ENCODE results near the gene KLC3.

The KLC3 gene

GRCh38 chr19:45370410-45371204, 30.1 kb downstream of the KLC3 start, which contains the start of gene ERCC2:
ERCC2 (minus strand) TSS chr19:45370573; CDS start chr19:45370540, 33 bp downstream.
- H3K27me3 ChIP-seq (ENCODE audit: control insufficient read depth, insufficient read depth, low read length): no peaks in the 10 kb centered on the region
- H3K4me1 ChIP-seq (ENCODE audit: control insufficient read depth, insufficient read depth, low read length): no peaks in the 10 kb centered on the region
- peak within 1 kb of the TSS; percentile 34; the same call in 1 of the 2 replicates for H3K27ac ChIP-seq (ENCODE audit: low read depth, low read length)
- H3K36me3 ChIP-seq (ENCODE audit: control insufficient read depth, insufficient read depth, low read length): peaks cover 23% of the 10 kb centered on the region
- peak within 1 kb of the TSS; percentile 88 for H3K4me3 ChIP-seq (ENCODE audit: low read depth, low read length)
- peak within 1 kb of the TSS; percentile 90 for H3K9ac ChIP-seq (ENCODE audit: low read length)
- no peaks in the 10 kb centered on the region for H3K9me3 ChIP-seq (ENCODE audit: control insufficient read depth, insufficient read depth, low read depth, low read length)

- H3K4me3 ChIP-seq (ENCODE audit: low read depth, low read length): no peak overlapping the region
- no peaks in the 10 kb centered on the region for H3K27me3 ChIP-seq (ENCODE audit: control insufficient read depth, insufficient read depth, low read length)
- H3K27ac ChIP-seq (ENCODE audit: low read depth, low read length): peak overlapping the region; percentile 74; the same call in 1 of the 2 replicates
- H3K36me3 ChIP-seq (ENCODE audit: control insufficient read depth, insufficient read depth, low read length): no peaks in the 10 kb centered on the region
- H3K9ac ChIP-seq (ENCODE audit: low read length): no peak overlapping the region
- no peaks in the 10 kb centered on the region for H3K9me3 ChIP-seq (ENCODE audit: control insufficient read depth, insufficient read depth, low read depth, low read length)
- peaks cover 3% of the 10 kb centered on the region; the same call in 1 of the 2 replicates for H3K4me1 ChIP-seq (ENCODE audit: control insufficient read depth, insufficient read depth, low read length)
These were observed 35.6 kb downstream of the KLC3 start for GRCh38 chr19:45376045-45376724.

GRCh38 chr19:45380107-45380506, 39.6 kb downstream of the KLC3 start:
- H3K9me3 ChIP-seq (ENCODE audit: control insufficient read depth, insufficient read depth, low read depth, low read length): no peaks in the 10 kb centered on the region
- H3K4me1 ChIP-seq (ENCODE audit: control insufficient read depth, insufficient read depth, low read length): peaks cover 3% of the 10 kb centered on the region; the same call in 1 of the 2 replicates
- H3K36me3 ChIP-seq (ENCODE audit: control insufficient read depth, insufficient read depth, low read length): no peaks in the 10 kb centered on the region
- H3K27me3 ChIP-seq (ENCODE audit: control insufficient read depth, insufficient read depth, low read length): peaks cover 4% of the 10 kb centered on the region
- H3K9ac ChIP-seq (ENCODE audit: low read length): no peak overlapping the region
- H3K27ac ChIP-seq (ENCODE audit: low read depth, low read length): no peak overlapping the region
- H3K4me3 ChIP-seq (ENCODE audit: low read depth, low read length): no peak overlapping the region

- H3K9ac ChIP-seq (ENCODE audit: low read length): no peak overlapping the region
- no peak overlapping the region for H3K4me3 ChIP-seq (ENCODE audit: low read depth, low read length)
- H3K36me3 ChIP-seq (ENCODE audit: control insufficient read depth, insufficient read depth, low read length): 0 out of 2 replicates have a peak, but pooled peaks cover 2% of the 10 kb centered on the region
- H3K27ac ChIP-seq (ENCODE audit: low read depth, low read length): no peak overlapping the region
- H3K27me3 ChIP-seq (ENCODE audit: control insufficient read depth, insufficient read depth, low read length): peaks cover 17% of the 10 kb centered on the region
- H3K9me3 ChIP-seq (ENCODE audit: control insufficient read depth, insufficient read depth, low read depth, low read length): no peaks in the 10 kb centered on the region
- H3K4me1 ChIP-seq (ENCODE audit: control insufficient read depth, insufficient read depth, low read length): no peaks in the 10 kb centered on the region
These were observed 41.9 kb downstream of the KLC3 start for GRCh38 chr19:45382426-45382825.

GRCh38 chr19:45385392-45386221, 45.1 kb downstream of the KLC3 start:
- Histone ChIP-seq H3K27ac (ENCODE audit: low read depth, low read length) (no peak overlapping the region), H3K9ac (ENCODE audit: low read length) (no peak overlapping the region), H3K4me1 (ENCODE audit: control insufficient read depth, insufficient read depth, low read length) (no peaks in the 10 kb centered on the region), H3K27me3 (ENCODE audit: control insufficient read depth, insufficient read depth, low read length) (peaks cover 17% of the 10 kb centered on the region), H3K9me3 (ENCODE audit: control insufficient read depth, insufficient read depth, low read depth, low read length) (no peaks in the 10 kb centered on the region), H3K4me3 (ENCODE audit: low read depth, low read length) (peak overlapping the region; percentile 36; the same call in 1 of the 2 replicates), H3K36me3 (ENCODE audit: control insufficient read depth, insufficient read depth, low read length) (peaks cover 6% of the 10 kb centered on the region; the same call in 1 of the 2 replicates)

- no peak overlapping the region for H3K27ac ChIP-seq (ENCODE audit: low read depth, low read length)
- H3K9ac ChIP-seq (ENCODE audit: low read length): no peak overlapping the region
These were observed 50.8 kb downstream of the KLC3 start for GRCh38 chr19:45391346-45391745.

GRCh38 chr19:45391871-45392665, 51.5 kb downstream of the KLC3 start:
- Histone ChIP-seq H3K27ac (ENCODE audit: low read depth, low read length) (no peak overlapping the region), H3K36me3 (ENCODE audit: control insufficient read depth, insufficient read depth, low read length) (peaks cover 14% of the 10 kb centered on the region), H3K4me3 (ENCODE audit: low read depth, low read length) (no peak overlapping the region), H3K4me1 (ENCODE audit: control insufficient read depth, insufficient read depth, low read length) (no peaks in the 10 kb centered on the region), H3K27me3 (ENCODE audit: control insufficient read depth, insufficient read depth, low read length) (peaks cover 9% of the 10 kb centered on the region; the same call in 1 of the 2 replicates), H3K9me3 (ENCODE audit: control insufficient read depth, insufficient read depth, low read depth, low read length) (no peaks in the 10 kb centered on the region), H3K9ac (ENCODE audit: low read length) (no peak overlapping the region)

More at GRCh38 chr19:45391346-45391745, 50.8 kb downstream of the KLC3 start:
- Histone ChIP-seq H3K36me3 (ENCODE audit: control insufficient read depth, insufficient read depth, low read length) (peaks cover 14% of the 10 kb centered on the region), H3K27me3 (ENCODE audit: control insufficient read depth, insufficient read depth, low read length) (peaks cover 4% of the 10 kb centered on the region), H3K9me3 (ENCODE audit: control insufficient read depth, insufficient read depth, low read depth, low read length) (no peaks in the 10 kb centered on the region), H3K4me1 (ENCODE audit: control insufficient read depth, insufficient read depth, low read length) (no peaks in the 10 kb centered on the region), H3K4me3 (ENCODE audit: low read depth, low read length) (no peak overlapping the region)

- H3K27me3 ChIP-seq (ENCODE audit: control insufficient read depth, insufficient read depth, low read length): peaks cover 17% of the 10 kb centered on the region; the same call in 1 of the 2 replicates
- H3K9me3 ChIP-seq (ENCODE audit: control insufficient read depth, insufficient read depth, low read depth, low read length): no peaks in the 10 kb centered on the region
- no peak overlapping the region for H3K27ac ChIP-seq (ENCODE audit: low read depth, low read length)
- peaks cover 9% of the 10 kb centered on the region; the same call in 1 of the 2 replicates for H3K4me1 ChIP-seq (ENCODE audit: control insufficient read depth, insufficient read depth, low read length)
- H3K9ac ChIP-seq (ENCODE audit: low read length): no peak overlapping the region
- H3K4me3 ChIP-seq (ENCODE audit: low read depth, low read length): peak overlapping the region; percentile 47
- H3K36me3 ChIP-seq (ENCODE audit: control insufficient read depth, insufficient read depth, low read length): peaks cover 10% of the 10 kb centered on the region
These were observed 55.5 kb downstream of the KLC3 start for GRCh38 chr19:45395821-45396617.

GRCh38 chr19:45400192-45400591, 59.6 kb downstream of the KLC3 start:
- Histone ChIP-seq H3K4me1 (ENCODE audit: control insufficient read depth, insufficient read depth, low read length) (peaks cover 24% of the 10 kb centered on the region), H3K4me3 (ENCODE audit: low read depth, low read length) (no peak overlapping the region), H3K36me3 (ENCODE audit: control insufficient read depth, insufficient read depth, low read length) (peaks cover under 1% of the 10 kb centered on the region), H3K27me3 (ENCODE audit: control insufficient read depth, insufficient read depth, low read length) (peaks cover 17% of the 10 kb centered on the region; the same call in 1 of the 2 replicates), H3K9ac (ENCODE audit: low read length) (no peak overlapping the region), H3K9me3 (ENCODE audit: control insufficient read depth, insufficient read depth, low read depth, low read length) (no peaks in the 10 kb centered on the region), H3K27ac (ENCODE audit: low read depth, low read length) (no peak overlapping the region)

Data from HUES6 (cell line).